Measurements from ENCODE around the gene TRAF3IP3.

The TRAF3IP3 gene

GRCh38 chr1:209728466-209728865 lies 27.4 kb upstream of the TRAF3IP3 start:
- DNase-seq (ENCODE audit: low spot score in 2 of 2) = no peak
- H3K36me3 Mint-ChIP-seq = no peaks in the 10 kb centered on the region
- H3K27ac Mint-ChIP-seq = no peak overlapping the region
- H3K4me1 Mint-ChIP-seq = peaks cover 26% of the 10 kb centered on the region
- no peak for ATAC-seq
- H3K4me3 Mint-ChIP-seq = no peak overlapping the region
- H3K9me3 Mint-ChIP-seq = no peaks in the 10 kb centered on the region

DNA sequence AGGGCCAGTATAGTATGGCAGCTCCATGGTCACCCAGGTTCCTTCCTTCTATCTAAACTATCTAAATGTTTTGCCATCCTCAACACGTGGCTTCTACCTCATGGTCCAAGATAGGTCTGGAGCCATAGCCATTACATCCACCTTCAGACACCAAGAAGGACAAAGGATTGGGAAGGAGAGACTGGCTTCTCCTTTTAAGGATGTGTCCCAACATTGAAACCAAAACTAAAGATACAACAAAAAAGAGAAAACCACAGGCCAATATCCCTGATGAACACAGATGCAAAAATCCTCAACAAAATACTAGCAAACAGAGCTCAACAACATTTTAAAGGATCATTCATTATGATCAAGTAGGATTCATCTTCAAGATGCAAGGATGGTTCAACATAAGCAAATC lies 26.4 kb upstream of the TRAF3IP3 start:
- Mint-ChIP-seq H3K4me1 (peaks cover 24% of the 10 kb centered on the region), H3K36me3 (no peaks in the 10 kb centered on the region), H3K27ac (no peak overlapping the region), H3K9me3 (no peaks in the 10 kb centered on the region), H3K4me3 (no peak overlapping the region)
- ATAC-seq (no peak), DNase-seq (ENCODE audit: low spot score in 2 of 2) (no peak)

GRCh38 chr1:209732725-209733124 lies 23.1 kb upstream of the TRAF3IP3 start:
- peaks cover 37% of the 10 kb centered on the region for H3K4me1 Mint-ChIP-seq
- H3K27ac Mint-ChIP-seq = no peak overlapping the region
- DNase-seq (ENCODE audit: low spot score in 2 of 2) (no peak), ATAC-seq (no peak)
- no peak overlapping the region for H3K4me3 Mint-ChIP-seq
- H3K9me3 Mint-ChIP-seq = no peaks in the 10 kb centered on the region
- H3K36me3 Mint-ChIP-seq = no peaks in the 10 kb centered on the region

DNA sequence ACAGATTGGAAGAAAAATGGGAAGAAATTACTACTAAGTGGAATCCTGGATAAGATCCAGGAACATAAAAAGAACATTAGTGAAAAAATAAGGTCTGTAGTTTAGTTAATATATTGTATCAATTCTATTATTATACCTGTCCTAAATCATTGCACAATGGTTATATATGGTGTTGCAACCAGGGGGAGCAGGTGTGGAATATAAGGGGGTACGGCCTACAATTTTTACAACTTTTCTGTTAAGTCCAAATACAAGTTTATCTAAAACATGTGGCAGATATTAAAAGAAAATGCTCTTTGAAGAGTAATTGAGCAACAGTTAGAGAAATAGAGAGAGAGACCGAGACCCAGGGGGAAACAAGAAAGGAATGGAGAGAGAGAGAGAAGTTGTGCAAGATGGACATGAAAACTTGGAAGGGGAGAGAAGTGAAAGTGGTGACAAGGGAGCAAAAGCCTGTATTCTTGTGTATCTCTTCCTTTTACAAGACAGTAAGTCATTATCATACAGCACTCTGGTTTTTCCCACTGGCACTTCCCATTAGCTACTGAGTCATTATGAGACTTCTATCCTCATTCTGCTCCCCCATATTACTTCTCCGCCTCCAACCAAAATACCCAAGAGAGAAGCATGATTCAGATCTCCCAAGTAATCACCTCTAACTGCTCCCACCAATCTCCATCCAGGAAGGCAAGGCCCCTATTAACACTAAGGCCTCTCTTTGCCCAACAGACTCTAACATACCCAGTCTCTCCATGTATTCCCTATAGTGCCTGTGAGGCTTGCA lies 22.3 kb upstream of the TRAF3IP3 start:
- Mint-ChIP-seq H3K4me3 (no peak overlapping the region), H3K9me3 (no peaks in the 10 kb centered on the region), H3K4me1 (peaks cover 34% of the 10 kb centered on the region), H3K27ac (no peak overlapping the region), H3K36me3 (no peaks in the 10 kb centered on the region)
- no peak for ATAC-seq
- DNase-seq (ENCODE audit: low spot score in 2 of 2) = no peak

DNA sequence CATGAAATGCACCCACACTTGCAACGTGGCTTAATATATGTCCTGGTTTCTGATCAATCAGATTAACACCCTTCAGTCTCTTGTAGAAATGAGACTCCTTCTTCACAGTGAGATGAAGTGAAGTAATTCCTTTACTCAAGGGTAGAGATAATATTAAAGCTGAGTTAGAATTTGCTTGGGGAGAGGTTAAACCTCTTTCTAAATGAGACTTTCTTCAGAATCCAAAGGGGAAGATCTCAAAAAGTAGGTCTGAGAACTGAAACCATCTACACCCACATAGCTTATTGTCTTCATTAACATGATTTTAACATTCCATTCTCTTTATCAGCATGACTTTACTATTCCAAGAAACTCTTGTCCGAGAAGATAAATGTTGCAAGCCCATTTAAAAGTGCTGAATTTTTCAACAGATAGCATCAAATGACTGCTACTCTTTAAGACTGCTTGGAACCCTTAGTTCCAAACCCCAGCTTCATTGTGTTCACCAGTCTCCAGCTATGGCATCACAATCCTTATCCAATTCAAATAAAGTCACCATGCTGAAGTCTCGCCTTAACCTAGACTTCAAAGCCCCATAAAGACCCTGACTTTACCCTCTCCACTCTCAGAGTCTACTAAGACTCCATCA lies 19.2 kb upstream of the TRAF3IP3 start:
- H3K27ac Mint-ChIP-seq = peak overlapping the region; percentile 30
- H3K4me3 Mint-ChIP-seq = peak overlapping the region; percentile 21
- no peaks in the 10 kb centered on the region for H3K9me3 Mint-ChIP-seq
- DNase-seq (ENCODE audit: low spot score in 2 of 2) (no peak), ATAC-seq (peak; percentile 86)
- H3K36me3 Mint-ChIP-seq = no peaks in the 10 kb centered on the region
- H3K4me1 Mint-ChIP-seq = peaks cover 37% of the 10 kb centered on the region

GRCh38 chr1:209737118-209737505 lies 18.7 kb upstream of the TRAF3IP3 start:
- Mint-ChIP-seq H3K27ac (peak overlapping the region; percentile 30), H3K4me1 (peaks cover 42% of the 10 kb centered on the region)
- ATAC-seq = no peak

GRCh38 chr1:209738270-209738669 lies 17.6 kb upstream of the TRAF3IP3 start:
- H3K36me3 Mint-ChIP-seq = no peaks in the 10 kb centered on the region
- H3K4me1 Mint-ChIP-seq = peaks cover 46% of the 10 kb centered on the region
- H3K27ac Mint-ChIP-seq = no peak overlapping the region
- no peak for DNase-seq (ENCODE audit: low spot score in 2 of 2)
- no peak overlapping the region for H3K4me3 Mint-ChIP-seq
- H3K9me3 Mint-ChIP-seq = no peaks in the 10 kb centered on the region
- ATAC-seq = no peak

More at GRCh38 chr1:209737118-209737505, 18.7 kb upstream of the TRAF3IP3 start:
- DNase-seq (ENCODE audit: low spot score in 2 of 2) = no peak
- H3K9me3 Mint-ChIP-seq = no peaks in the 10 kb centered on the region
- H3K36me3 Mint-ChIP-seq = no peaks in the 10 kb centered on the region
- no peak overlapping the region for H3K4me3 Mint-ChIP-seq

DNA sequence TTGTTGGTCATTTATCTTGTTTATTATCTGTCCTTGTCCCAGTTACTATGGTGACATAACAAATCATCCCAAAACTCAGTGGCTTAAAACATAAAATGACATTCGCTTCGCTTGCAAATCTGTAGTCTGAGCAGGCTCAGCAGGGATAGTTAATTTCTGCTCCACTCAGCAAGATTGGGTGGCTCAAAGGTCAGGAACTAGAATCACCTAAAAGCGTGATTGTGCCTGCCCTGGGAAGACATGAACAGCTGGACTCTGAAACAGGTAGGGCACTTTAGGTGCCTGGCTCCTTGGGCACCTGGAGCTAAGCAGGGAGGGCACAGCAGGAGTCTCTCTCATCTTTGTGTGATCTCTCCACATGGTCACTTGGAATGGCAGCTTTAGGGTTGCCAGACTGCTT lies 14.7 kb upstream of the TRAF3IP3 start:
- H3K36me3 Mint-ChIP-seq = no peaks in the 10 kb centered on the region
- ATAC-seq (no peak), DNase-seq (ENCODE audit: low spot score in 2 of 2) (no peak)
- no peaks in the 10 kb centered on the region for H3K9me3 Mint-ChIP-seq
- no peak overlapping the region for H3K4me3 Mint-ChIP-seq
- peaks cover 31% of the 10 kb centered on the region for H3K4me1 Mint-ChIP-seq
- no peak overlapping the region for H3K27ac Mint-ChIP-seq

- no peak for ATAC-seq
- Mint-ChIP-seq H3K27ac (no peak overlapping the region), H3K36me3 (no peaks in the 10 kb centered on the region), H3K4me1 (peaks cover 25% of the 10 kb centered on the region), H3K4me3 (no peak overlapping the region), H3K9me3 (no peaks in the 10 kb centered on the region)
- no peak for DNase-seq (ENCODE audit: low spot score in 2 of 2)
These were observed 14.0 kb upstream of the TRAF3IP3 start for GRCh38 chr1:209741889-209742288.

DNA sequence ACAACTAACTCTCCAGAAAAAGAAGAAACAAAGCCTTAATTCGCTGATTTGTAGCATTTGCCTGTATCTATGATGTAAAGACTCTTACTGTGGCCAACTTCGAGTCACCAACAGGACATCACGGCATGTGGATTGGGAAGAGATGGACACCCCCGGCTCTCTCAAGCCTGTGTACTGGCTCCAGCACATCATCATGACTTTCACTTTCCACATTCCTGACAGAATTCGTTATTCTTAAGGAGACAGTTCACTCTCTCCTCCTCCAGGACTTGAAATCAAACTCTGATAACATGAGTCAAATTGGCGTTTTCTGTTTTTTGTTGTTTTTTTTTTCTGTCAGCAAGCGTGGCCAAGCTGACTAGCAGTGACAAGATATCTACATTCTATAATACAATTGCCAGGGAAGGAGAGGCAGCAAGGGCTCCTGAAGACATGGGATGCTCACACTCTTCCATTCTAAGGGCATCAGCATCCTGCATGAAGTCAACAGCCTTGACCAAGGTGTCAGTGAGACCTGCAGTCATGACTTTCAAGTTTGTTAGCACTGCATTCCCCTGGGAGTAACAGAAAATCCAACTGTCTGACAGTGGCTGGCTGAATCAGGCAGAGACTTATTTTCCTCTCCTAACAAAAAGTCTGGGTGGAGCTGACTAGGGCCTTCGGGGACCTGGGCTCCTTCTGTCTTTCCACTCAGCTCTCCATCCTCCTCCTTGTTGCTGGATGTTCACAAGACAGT lies 13.3 kb upstream of the TRAF3IP3 start:
- Mint-ChIP-seq H3K9me3 (no peaks in the 10 kb centered on the region), H3K4me3 (no peak overlapping the region), H3K36me3 (no peaks in the 10 kb centered on the region), H3K27ac (peak overlapping the region; percentile 23), H3K4me1 (peaks cover 22% of the 10 kb centered on the region)
- ATAC-seq (no peak), DNase-seq (ENCODE audit: low spot score in 2 of 2) (no peak)

- peak overlapping the region; percentile 23 for H3K27ac Mint-ChIP-seq
- H3K36me3 Mint-ChIP-seq = no peaks in the 10 kb centered on the region
- DNase-seq (ENCODE audit: low spot score in 2 of 2) (no peak), ATAC-seq (no peak)
- no peak overlapping the region for H3K4me3 Mint-ChIP-seq
- H3K9me3 Mint-ChIP-seq = no peaks in the 10 kb centered on the region
- H3K4me1 Mint-ChIP-seq = peaks cover 28% of the 10 kb centered on the region
These were observed 12.7 kb upstream of the TRAF3IP3 start for GRCh38 chr1:209743145-209743482.

GRCh38 chr1:209746451-209747165 lies 9.2 kb upstream of the TRAF3IP3 start:
- DNase-seq (ENCODE audit: low spot score in 2 of 2) (no peak), ATAC-seq (no peak)
- Mint-ChIP-seq H3K9me3 (no peaks in the 10 kb centered on the region), H3K27ac (peak overlapping the region; percentile 35), H3K4me3 (no peak overlapping the region), H3K4me1 (peaks cover 54% of the 10 kb centered on the region), H3K36me3 (peaks cover 6% of the 10 kb centered on the region)

DNA sequence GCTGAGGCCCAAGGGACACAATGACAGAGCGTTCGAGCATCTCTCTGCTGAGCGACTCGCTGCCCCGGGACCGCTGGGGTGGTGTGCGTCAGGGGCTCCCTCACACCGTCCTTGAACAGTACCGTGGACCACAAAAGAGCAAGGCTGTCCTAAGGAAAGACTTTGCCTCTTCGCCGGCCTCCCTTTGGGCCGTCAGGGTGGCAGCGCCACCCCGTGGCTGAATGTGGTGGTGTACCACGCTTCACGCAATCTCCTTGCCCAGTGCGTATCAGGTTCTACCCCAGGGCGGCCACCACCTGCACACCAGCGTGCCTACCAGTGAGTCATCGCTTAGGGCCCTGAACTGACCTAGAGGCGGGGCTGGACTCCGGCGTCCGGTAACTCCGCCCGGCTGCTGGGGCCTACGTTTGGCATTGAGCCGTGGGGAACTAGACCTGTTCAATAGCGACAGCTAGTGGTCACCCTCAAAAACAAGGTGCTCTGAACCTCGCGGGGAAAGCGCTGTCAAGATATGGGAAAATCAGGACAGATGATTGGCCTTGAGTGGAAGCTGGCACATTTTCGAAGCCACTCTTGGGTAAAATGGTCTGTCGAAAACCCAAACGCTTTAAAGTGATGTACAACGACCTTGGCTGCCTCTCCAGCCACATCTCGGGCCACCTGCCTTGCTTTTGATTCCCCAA lies 8.1 kb upstream of the TRAF3IP3 start:
- Mint-ChIP-seq H3K27ac (peak overlapping the region; percentile 74), H3K9me3 (no peaks in the 10 kb centered on the region), H3K4me1 (peaks cover 61% of the 10 kb centered on the region), H3K4me3 (peak overlapping the region; percentile 46), H3K36me3 (peaks cover 12% of the 10 kb centered on the region)
- peak; percentile 89 for ATAC-seq
- DNase-seq (ENCODE audit: low spot score in 2 of 2) = peak; percentile 96 to 97

- H3K4me3 Mint-ChIP-seq = peak overlapping the region; percentile 46
- peak overlapping the region; percentile 74 for H3K27ac Mint-ChIP-seq
- H3K9me3 Mint-ChIP-seq = no peaks in the 10 kb centered on the region
- peaks cover 60% of the 10 kb centered on the region for H3K4me1 Mint-ChIP-seq
- H3K36me3 Mint-ChIP-seq = peaks cover 12% of the 10 kb centered on the region
- no peak for DNase-seq (ENCODE audit: low spot score in 2 of 2)
- ATAC-seq = no peak
These were observed 7.2 kb upstream of the TRAF3IP3 start for GRCh38 chr1:209748620-209749019.

DNA sequence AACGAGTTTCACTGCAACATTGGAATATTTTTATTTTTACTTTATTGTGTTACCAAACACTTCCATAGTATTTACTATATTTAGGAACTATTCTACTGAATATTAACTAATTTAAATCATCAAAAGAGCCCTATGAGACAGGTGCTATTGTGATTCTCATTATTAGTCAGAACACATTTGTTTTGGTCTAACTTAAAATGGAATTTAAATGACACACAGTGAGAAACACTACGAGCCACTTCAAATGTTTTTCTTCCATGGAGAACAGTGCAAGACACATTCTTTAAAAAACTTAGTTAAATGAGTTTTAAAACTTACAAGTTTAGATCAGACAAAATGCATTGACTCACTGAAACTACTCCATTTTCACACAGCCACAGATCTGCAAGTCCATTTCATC lies 6.6 kb upstream of the TRAF3IP3 start:
- DNase-seq (ENCODE audit: low spot score in 2 of 2) = no peak
- Mint-ChIP-seq H3K4me3 (peak overlapping the region; percentile 36), H3K27ac (peak overlapping the region; percentile 94), H3K36me3 (peaks cover 12% of the 10 kb centered on the region), H3K9me3 (no peaks in the 10 kb centered on the region), H3K4me1 (peaks cover 63% of the 10 kb centered on the region)
- no peak for ATAC-seq

Data from stimulated activated effector memory CD8-positive, alpha-beta T cell treated with anti-CD3 and anti-CD28 coated beads, Interleukin-12 subunit alpha, Interleukin-12 subunit beta, amount 100 ng/mL, for 72 hours (primary cell).